PC-9 (cell line): ENCODE results near the gene TBC1D2B. TPM values are rescaled to one million over a fixed set of nuclear protein-coding genes. Genes with fewer than 3 reads are reported as not detected.
A peak's percentile ranks its signal among the peaks of the same experiment; 100 is the strongest.
"Not testable (repeated sequence)": the region's sequence is repeated elsewhere in the genome, so short reads cannot be mapped to it uniquely, and the experiment has no call there.

ENCODE experiments used
- BruUV-seq: library from RNA; stranded (reverse); fragments of 400-500 nt; replicated peaks from 2 replicates; lab custom pipeline; 2021; lab: Mats Ljungman, UMichigan
- CTCF ChIA-PET: fragments of 300-600 bp; sonication (Branson Sonifier 250); formaldehyde crosslinking; loops from one replicate; lab custom pipeline; 2022; ENCODE audit warnings: antibody characterized with exemption; lab: Charles Lee
- POLR2A ChIA-PET: fragments of 300-600 bp; sonication (Branson Sonifier 250); formaldehyde crosslinking; loops from one replicate; lab custom pipeline; 2022; ENCODE audit warnings: antibody characterized with exemption; ENCODE audit not compliant: unreplicated experiment; lab: Charles Lee
- DNase-seq, 2 experiments: peaks; one replicate each; pipeline versions ENCODE4 v3.0.0 to v3.0.0-alpha.2; 2015 to 2022; ENCODE audit warnings: mixed read lengths in 1 of 2
- H2AFZ ChIP-seq: fragments of 200-600 bp; sonication (generic); 2 replicates; pipeline ENCODE4 v1.8.1; 2017; ENCODE audit warnings: antibody characterized with exemption
- H3F3A ChIP-seq: fragments of 200-600 bp; sonication (generic); 2 replicates; pipeline ENCODE4 v1.8.1; 2017; ENCODE audit warnings: antibody characterized with exemption, mild to moderate bottlenecking, low read depth; ENCODE audit not compliant: insufficient read depth
- H3K27ac ChIP-seq: fragments of 200-600 bp; sonication (generic); 2 replicates; pipeline ENCODE4 v1.6.1; 2016; ENCODE audit warnings: mixed run types
- H3K27me3 ChIP-seq: fragments of 200-600 bp; sonication (generic); 2 replicates; pipeline ENCODE4 v1.6.1; 2016; ENCODE audit warnings: low read depth, mixed run types; ENCODE audit not compliant: insufficient read depth
- H3K36me3 ChIP-seq: fragments of 200-600 bp; sonication (generic); 2 replicates; pipeline ENCODE4 v1.6.1; 2016; ENCODE audit warnings: low read depth, mixed run types
- H3K4me1 ChIP-seq: fragments of 200-600 bp; sonication (generic); replicated peaks from 2 replicates; pipeline ENCODE4 v1.6.1; 2016; ENCODE audit warnings: mixed run types; ENCODE audit not compliant: insufficient read depth
- H3K4me2 ChIP-seq: fragments of 200-600 bp; sonication (generic); 2 replicates; pipeline ENCODE4 v1.6.1; 2017; ENCODE audit warnings: mixed run types
- H3K4me3 ChIP-seq: fragments of 200-600 bp; sonication (generic); 2 replicates; pipeline ENCODE4 v1.6.1; 2016; ENCODE audit warnings: mixed run types
- H3K79me2 ChIP-seq: fragments of 200-600 bp; sonication (generic); 2 replicates; pipeline ENCODE4 v1.6.1; 2017; ENCODE audit warnings: low read depth, mixed run types
- H3K9me2 ChIP-seq: fragments of 200-600 bp; sonication (generic); 2 replicates; pipeline ENCODE4 v1.8.1; 2017; ENCODE audit warnings: mild to moderate bottlenecking; ENCODE audit not compliant: insufficient read depth
- H3K9me3 ChIP-seq: fragments of 200-600 bp; sonication (generic); 2 replicates; pipeline ENCODE4 v1.8.1; 2016; ENCODE audit warnings: low read depth; ENCODE audit not compliant: insufficient read depth
- H4K20me1 ChIP-seq: fragments of 200-600 bp; sonication (generic); 2 replicates; pipeline ENCODE4 v1.8.1; 2017; ENCODE audit not compliant: insufficient read depth
- CTCF ChIP-seq: fragments of 200-600 bp; sonication (generic); conservative IDR thresholded peaks from 2 replicates; pipeline ENCODE4 v1.6.1; 2017; ENCODE audit warnings: mixed run types, antibody characterized with exemption, mild to moderate bottlenecking, moderate library complexity
- EZH2 ChIP-seq: fragments of 200-600 bp; sonication (generic); IDR thresholded peaks from 2 replicates; pipeline ENCODE4 v1.8.0; 2017; ENCODE audit warnings: antibody characterized with exemption, low read depth
- intact Hi-C: fragments of 100-400 bp; cut with micrococcal nuclease; formaldehyde crosslinking; loops from one replicate; pipeline ENCODE4 v1.10.0; 2022; ENCODE audit not compliant: unreplicated experiment
- total RNA-seq: library from RNA; stranded (reverse); gene quantifications from 2 replicates; pipeline ENCODE4 v1.2.3, GENCODE V29; 2021

The TBC1D2B gene
- total RNA-seq, 1 experiment from 2014 or later = 27.7 TPM

GRCh38 chr15:77967798-77968197 is 109.7 kb downstream of the TBC1D2B start:
- DNase-seq = peak in 1 of 2 experiments; percentile 36
- CTCF ChIA-PET = interaction anchor here (0.6 to 0.7 kb wide), 2 partner anchors 113 to 168 kb away, joined by 8 to 14 read pairs; no protein-coding TSS in a partner anchor
- Histone ChIP-seq H3K79me2 (no peaks in the 10 kb centered on the region), H4K20me1 (no peaks in the 10 kb centered on the region), H3K4me1 (peaks cover 13% of the 10 kb centered on the region), H3F3A (peaks cover 7% of the 10 kb centered on the region; the same call in 1 of the 2 replicates), H3K9me2 (no peaks in the 10 kb centered on the region), H3K27ac (no peak overlapping the region), H3K4me3 (no peak overlapping the region), H2AFZ (no peak overlapping the region), H3K4me2 (peak overlapping the region; percentile 5; the same call in 1 of the 2 replicates), H3K9me3 (no peaks in the 10 kb centered on the region), H3K27me3 (no peaks in the 10 kb centered on the region), H3K36me3 (no peaks in the 10 kb centered on the region)
- intact Hi-C loops = no loop called here
- POLR2A ChIA-PET = no interaction called here
- TF ChIP-seq CTCF = no peak
- no peak for TF ChIP-seq EZH2
- no TSS peak for BruUV-seq

- H3K4me2 ChIP-seq, H2AFZ ChIP-seq, BruUV-seq, H4K20me1 ChIP-seq, H3F3A ChIP-seq, H3K79me2 ChIP-seq, DNase-seq, H3K9me2 ChIP-seq, POLR2A ChIA-PET, H3K9me3 ChIP-seq, H3K36me3 ChIP-seq, H3K27ac ChIP-seq, H3K27me3 ChIP-seq, intact Hi-C loops, H3K4me3 ChIP-seq: not testable (repeated sequence)
- peaks cover 13% of the 10 kb centered on the region for H3K4me1 ChIP-seq
- CTCF ChIA-PET = interaction anchor here (0.7 to 1.4 kb wide), 2 partner anchors 114 to 141 kb away, joined by 4 to 8 read pairs; no protein-coding TSS in a partner anchor
Observed at GRCh38 chr15:77967235-77967615, 110.3 kb downstream of the TBC1D2B start.

GRCh38 chr15:77966540-77967234 is 110.8 kb downstream of the TBC1D2B start:
- Histone ChIP-seq H3K4me3 (no peak overlapping the region), H3K4me1 (peaks cover 13% of the 10 kb centered on the region), H3K9me2 (no peaks in the 10 kb centered on the region), H2AFZ (no peak overlapping the region), H3K79me2 (no peaks in the 10 kb centered on the region), H4K20me1 (no peaks in the 10 kb centered on the region), H3K9me3 (no peaks in the 10 kb centered on the region), H3K36me3 (no peaks in the 10 kb centered on the region), H3K27ac (no peak overlapping the region), H3F3A (peaks cover 7% of the 10 kb centered on the region; the same call in 1 of the 2 replicates), H3K4me2 (no peak overlapping the region), H3K27me3 (no peaks in the 10 kb centered on the region)
- peak in 1 of 2 experiments; percentile 38 for DNase-seq
- ChIA-PET CTCF (interaction anchor here (0.5 to 1.4 kb wide), 4 partner anchors 23 to 195 kb away, joined by 3 to 8 read pairs (median 4); no protein-coding TSS in a partner anchor), POLR2A (no interaction called here)
- TF ChIP-seq CTCF = peak; percentile 87
- no peak for TF ChIP-seq EZH2
- BruUV-seq = no TSS peak
- intact Hi-C loops = loop anchor here (1.0 kb wide), 1 partner anchor 142 kb away; no protein-coding TSS in a partner anchor
